ENCODE results near the gene CORIN. TPM values are rescaled to one million over a fixed set of nuclear protein-coding genes. Genes with fewer than 3 reads are reported as not detected.

Gene CORIN
- total RNA-seq, 2 donors from 2014 or later, result 0.15 to 0.50 TPM

DNA sequence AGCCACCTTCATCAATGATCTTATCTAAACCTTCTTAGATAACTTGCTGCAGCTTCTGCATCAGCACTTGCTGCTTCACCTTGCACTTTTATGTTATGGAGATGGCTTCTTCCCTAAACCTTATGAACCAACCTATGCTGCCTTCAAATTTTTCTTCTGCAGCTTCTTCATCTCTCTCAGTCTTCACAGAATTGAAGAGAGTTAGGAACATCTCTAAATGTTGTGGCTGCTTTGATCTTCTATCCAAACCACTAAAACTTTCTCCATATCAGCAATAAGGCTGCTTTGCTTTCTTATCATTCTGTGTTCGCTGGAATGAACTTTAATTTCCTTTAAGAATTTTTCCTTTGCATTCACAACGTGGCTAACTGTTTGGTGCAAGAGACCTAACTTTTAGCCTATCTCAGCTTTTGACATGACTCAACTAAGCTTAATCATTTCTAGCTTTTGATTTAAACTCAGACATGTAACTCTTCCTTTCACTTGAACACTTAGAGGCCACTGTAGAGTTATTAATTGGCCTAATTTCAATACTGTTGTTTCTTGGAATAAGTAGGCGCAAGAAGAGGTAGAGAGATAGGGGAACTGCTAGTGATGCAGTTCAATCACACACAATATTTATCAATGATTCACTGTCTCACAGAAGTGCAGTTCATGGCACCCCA, 36.1 kb upstream of the CORIN start:
- TF ChIP-seq, protein P1, sequence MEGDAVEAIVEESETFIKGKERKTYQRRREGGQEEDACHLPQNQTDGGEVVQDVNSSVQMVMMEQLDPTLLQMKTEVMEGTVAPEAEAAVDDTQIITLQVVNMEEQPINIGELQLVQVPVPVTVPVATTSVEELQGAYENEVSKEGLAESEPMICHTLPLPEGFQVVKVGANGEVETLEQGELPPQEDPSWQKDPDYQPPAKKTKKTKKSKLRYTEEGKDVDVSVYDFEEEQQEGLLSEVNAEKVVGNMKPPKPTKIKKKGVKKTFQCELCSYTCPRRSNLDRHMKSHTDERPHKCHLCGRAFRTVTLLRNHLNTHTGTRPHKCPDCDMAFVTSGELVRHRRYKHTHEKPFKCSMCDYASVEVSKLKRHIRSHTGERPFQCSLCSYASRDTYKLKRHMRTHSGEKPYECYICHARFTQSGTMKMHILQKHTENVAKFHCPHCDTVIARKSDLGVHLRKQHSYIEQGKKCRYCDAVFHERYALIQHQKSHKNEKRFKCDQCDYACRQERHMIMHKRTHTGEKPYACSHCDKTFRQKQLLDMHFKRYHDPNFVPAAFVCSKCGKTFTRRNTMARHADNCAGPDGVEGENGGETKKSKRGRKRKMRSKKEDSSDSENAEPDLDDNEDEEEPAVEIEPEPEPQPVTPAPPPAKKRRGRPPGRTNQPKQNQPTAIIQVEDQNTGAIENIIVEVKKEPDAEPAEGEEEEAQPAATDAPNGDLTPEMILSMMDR (IDR thresholded peaks at IDR 0.05), result no peak
- intact Hi-C loops (cut with DNase I), result no loop called here
- no peaks in the 10 kb centered on the region for H3K36me3 ChIP-seq

DNA sequence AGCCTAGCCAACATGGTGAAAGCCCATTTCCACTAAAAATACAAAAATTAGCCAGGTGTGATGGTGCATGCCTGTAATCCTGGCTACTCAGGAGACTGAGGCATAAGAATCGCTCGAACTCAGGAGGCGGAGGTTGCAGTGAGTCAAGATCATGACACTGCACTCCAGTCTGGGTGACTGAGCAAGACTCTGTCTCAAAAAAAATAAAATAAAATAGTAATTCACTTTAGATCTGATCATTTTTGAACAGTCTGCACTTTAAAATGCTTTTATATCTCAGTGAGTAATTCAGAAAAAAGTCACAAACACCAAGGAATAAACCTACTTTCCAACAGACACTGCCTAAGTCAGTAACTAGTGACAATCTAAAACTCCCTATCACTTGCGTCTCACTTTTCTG, 25.6 kb upstream of the CORIN start:
- H3K36me3 ChIP-seq, result no peaks in the 10 kb centered on the region
- no peak for DNase-seq
- H3K9ac ChIP-seq (ENCODE audit: low read depth in 2 of 2, low read length in 2 of 2), result no peak overlapping the region
- TF ChIP-seq, protein P1 (IDR thresholded peaks at IDR 0.05), result no peak
- H3K9me3 ChIP-seq, result no peaks in the 10 kb centered on the region
- no peak overlapping the region for H3K27ac ChIP-seq
- no peaks in the 10 kb centered on the region for H3K4me1 ChIP-seq
- H3K27me3 ChIP-seq, result no peaks in the 10 kb centered on the region
- H3K4me3 ChIP-seq, result no peak overlapping the region
- intact Hi-C loops (cut with DNase I), result no loop called here

More for the DNA sequence above, 36.1 kb upstream of the CORIN start:
- no peaks in the 10 kb centered on the region for H3K9me3 ChIP-seq
- no peak overlapping the region for H3K9ac ChIP-seq (ENCODE audit: low read depth in 2 of 2, low read length in 2 of 2)
- H3K27ac ChIP-seq, result no peak overlapping the region
- no peaks in the 10 kb centered on the region for H3K27me3 ChIP-seq
- H3K4me3 ChIP-seq, result no peak overlapping the region
- no peaks in the 10 kb centered on the region for H3K4me1 ChIP-seq
- no peak for DNase-seq

DNA sequence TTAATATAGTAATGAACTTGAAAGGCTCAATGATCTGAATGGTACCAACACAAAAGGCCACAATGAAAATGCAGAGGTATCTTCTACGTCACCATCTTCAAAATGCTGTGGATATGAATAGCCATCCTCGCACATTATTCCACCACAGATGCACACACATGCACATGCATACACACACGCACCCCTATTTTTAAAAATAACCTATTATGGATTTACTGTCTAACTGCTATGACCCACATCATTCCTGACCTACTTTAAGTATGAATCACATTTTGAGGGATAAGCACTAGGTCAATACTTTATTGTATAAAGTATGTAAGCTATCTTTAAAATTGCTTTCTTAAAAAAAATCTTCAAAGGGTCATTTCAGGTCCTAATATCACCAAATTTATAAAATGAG, 24.4 kb upstream of the CORIN start:
- Histone ChIP-seq H3K9ac (ENCODE audit: low read depth in 2 of 2, low read length in 2 of 2) (no peak overlapping the region), H3K4me3 (no peak overlapping the region), H3K27me3 (no peaks in the 10 kb centered on the region), H3K4me1 (no peaks in the 10 kb centered on the region), H3K9me3 (no peaks in the 10 kb centered on the region), H3K27ac (no peak overlapping the region), H3K36me3 (no peaks in the 10 kb centered on the region)
- intact Hi-C loops (cut with DNase I), result no loop called here
- no peak for DNase-seq
- TF ChIP-seq, protein P1 (IDR thresholded peaks at IDR 0.05), result no peak

DNA sequence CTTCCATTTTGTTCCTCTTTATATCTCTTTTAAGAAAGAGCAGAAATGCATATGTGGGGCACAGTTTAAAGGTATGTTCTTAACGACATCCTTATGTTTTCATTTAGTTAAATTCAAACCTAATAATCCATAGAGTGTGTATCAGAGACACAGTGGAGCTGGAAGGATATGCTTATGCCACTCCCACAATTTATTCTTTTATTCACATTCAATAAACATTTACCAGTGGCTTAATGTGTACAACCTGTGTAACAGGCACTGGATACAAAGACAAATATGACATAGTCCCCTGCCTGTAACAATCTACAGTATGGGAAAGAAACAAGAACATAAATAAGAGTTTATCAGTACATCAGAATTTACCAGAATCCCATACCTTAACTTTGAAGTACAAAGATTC, 22.4 kb upstream of the CORIN start:
- intact Hi-C loops (cut with DNase I), result no loop called here
- TF ChIP-seq, protein P1 (IDR thresholded peaks at IDR 0.05), result no peak
- DNase-seq, result no peak
- Histone ChIP-seq H3K9me3 (no peaks in the 10 kb centered on the region), H3K4me3 (no peak overlapping the region), H3K9ac (ENCODE audit: low read depth in 2 of 2, low read length in 2 of 2) (no peak overlapping the region), H3K36me3 (no peaks in the 10 kb centered on the region), H3K27ac (no peak overlapping the region), H3K4me1 (no peaks in the 10 kb centered on the region), H3K27me3 (no peaks in the 10 kb centered on the region)

DNA sequence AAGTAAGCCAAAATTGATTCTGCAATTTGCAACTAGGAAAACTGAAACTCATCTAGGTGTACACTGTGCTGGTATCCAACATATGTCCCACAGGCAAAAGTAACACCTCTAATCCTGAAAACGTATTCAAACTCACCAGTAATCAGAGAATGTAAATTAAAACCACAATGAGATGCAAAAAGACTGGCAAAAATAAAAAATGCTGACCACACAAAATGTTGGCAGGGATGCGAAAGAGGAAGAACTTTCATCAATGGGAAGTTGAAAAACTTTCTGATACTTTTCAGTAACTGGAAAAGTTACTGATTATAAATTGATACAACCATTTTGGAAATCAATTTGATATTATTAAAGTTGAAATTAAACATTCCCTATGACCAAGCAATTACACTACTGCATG, 20.1 kb upstream of the CORIN start:
- Histone ChIP-seq H3K27me3 (no peaks in the 10 kb centered on the region), H3K36me3 (no peaks in the 10 kb centered on the region), H3K9ac (ENCODE audit: low read depth in 2 of 2, low read length in 2 of 2) (no peak overlapping the region), H3K4me3 (no peak overlapping the region), H3K27ac (no peak overlapping the region), H3K9me3 (no peaks in the 10 kb centered on the region), H3K4me1 (no peaks in the 10 kb centered on the region)
- intact Hi-C loops (cut with DNase I), result no loop called here
- TF ChIP-seq, protein P1 (IDR thresholded peaks at IDR 0.05), result no peak
- DNase-seq, result no peak

Data from colonic mucosa (tissue), 4 donors.